GM19043 (cell line): ENCODE data around the gene CACNG7.
"Not testable (repeated sequence)": the region's sequence is repeated elsewhere in the genome, so short reads cannot be mapped to it uniquely, and the experiment has no call there.

Experiments
- ATAC-seq: cut with Tn5 transposase; IDR thresholded peaks from one replicate; pipeline ENCODE4 v1.9.1; 2021; ENCODE audit warnings: low read depth; ENCODE audit not compliant: unreplicated experiment

Gene CACNG7

GRCh38 chr19:53908935-53909415 is at the start of gene CACNG7:
Gene CACNG7 (plus strand): TSS chr19:53909278. CDS start chr19:53912832, 3,554 bp downstream.
- no peak for ATAC-seq

- ATAC-seq = no peak
These were observed 44.7 kb upstream of the CACNG7 start for GRCh38 chr19:53864308-53864836.

GRCh38 chr19:53865523-53865917 is 43.6 kb upstream of the CACNG7 start:
- no peak for ATAC-seq

GRCh38 chr19:53865918-53866864 is 42.9 kb upstream of the CACNG7 start:
- no peak for ATAC-seq

- ATAC-seq = no peak
These were observed 42.2 kb upstream of the CACNG7 start for GRCh38 chr19:53866865-53867224.

GRCh38 chr19:53867225-53868090 is 41.6 kb upstream of the CACNG7 start, which contains the start of gene MYADM:
Gene MYADM (plus strand): TSS chr19:53867883. CDS start chr19:53873530, 5,647 bp downstream.
- ATAC-seq = peak; percentile 59

GRCh38 chr19:53868091-53868891 is 40.8 kb upstream of the CACNG7 start:
- ATAC-seq = no peak

- ATAC-seq = peak; percentile 44
These were observed 39.9 kb upstream of the CACNG7 start for GRCh38 chr19:53868892-53869804.

- not testable (repeated sequence) for ATAC-seq
These were observed 39.1 kb upstream of the CACNG7 start for GRCh38 chr19:53869805-53870484.

- ATAC-seq = no peak
These were observed 38.6 kb upstream of the CACNG7 start for GRCh38 chr19:53870485-53870844.

GRCh38 chr19:53871454-53871853 is 37.6 kb upstream of the CACNG7 start:
- ATAC-seq = no peak

- no peak for ATAC-seq
These were observed 36.3 kb upstream of the CACNG7 start for GRCh38 chr19:53872762-53873161.

GRCh38 chr19:53873773-53874605 is 35.1 kb upstream of the CACNG7 start:
- no peak for ATAC-seq

- ATAC-seq = no peak
These were observed 34.5 kb upstream of the CACNG7 start for GRCh38 chr19:53874606-53874990.

GRCh38 chr19:53875602-53876325 is 33.3 kb upstream of the CACNG7 start:
- no peak for ATAC-seq

- no peak for ATAC-seq
These were observed 32.3 kb upstream of the CACNG7 start for GRCh38 chr19:53876651-53877224.

- no peak for ATAC-seq
These were observed 31.7 kb upstream of the CACNG7 start for GRCh38 chr19:53877361-53877766.
